ENCODE results near the gene SHOX. TPM values are rescaled to one million over a fixed set of nuclear protein-coding genes. Genes with fewer than 3 reads are reported as not detected.
A peak's percentile ranks its signal among the peaks of the same experiment; 100 is the strongest.

Gene SHOX
- total RNA-seq, 6 experiments from 2014 or later, result not detected

DNA sequence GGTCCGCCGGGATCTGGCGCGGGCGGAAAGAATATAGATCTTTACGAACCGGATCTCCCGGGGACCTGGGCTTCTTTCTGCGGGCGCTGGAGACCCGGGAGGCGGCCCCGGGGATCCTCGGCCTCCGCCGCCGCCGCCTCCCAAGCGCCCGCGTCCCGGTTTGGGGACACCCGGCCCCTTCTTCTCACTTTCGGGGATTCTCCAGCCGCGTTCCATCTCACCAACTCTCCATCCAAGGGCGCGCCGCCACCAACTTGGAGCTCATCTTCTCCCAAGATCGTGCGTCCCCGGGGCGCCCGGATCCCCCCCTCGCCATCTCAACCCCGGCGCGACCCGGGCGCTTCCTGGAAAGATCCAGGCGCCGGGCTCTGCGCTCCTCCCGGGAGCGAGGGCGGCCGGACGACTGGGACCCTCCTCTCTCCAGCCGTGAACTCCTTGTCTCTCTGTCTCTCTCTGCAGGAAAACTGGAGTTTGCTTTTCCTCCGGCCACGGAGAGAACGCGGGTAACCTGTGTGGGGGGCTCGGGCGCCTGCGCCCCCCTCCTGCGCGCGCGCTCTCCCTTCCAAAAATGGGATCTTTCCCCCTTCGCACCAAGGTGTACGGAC lies 482 bp upstream of the SHOX start:
- 2% methylated on average over 30 of the region's 62 CpGs for WGBS (ENCODE audit: insufficient coverage, low coverage, low lambda C conversion rate, missing lambda C conversion rate)
- H3K27me3 ChIP-seq, result peaks cover 0 to 16% of the 10 kb centered on the region in 2 donors
- no peak for ATAC-seq

DNA sequence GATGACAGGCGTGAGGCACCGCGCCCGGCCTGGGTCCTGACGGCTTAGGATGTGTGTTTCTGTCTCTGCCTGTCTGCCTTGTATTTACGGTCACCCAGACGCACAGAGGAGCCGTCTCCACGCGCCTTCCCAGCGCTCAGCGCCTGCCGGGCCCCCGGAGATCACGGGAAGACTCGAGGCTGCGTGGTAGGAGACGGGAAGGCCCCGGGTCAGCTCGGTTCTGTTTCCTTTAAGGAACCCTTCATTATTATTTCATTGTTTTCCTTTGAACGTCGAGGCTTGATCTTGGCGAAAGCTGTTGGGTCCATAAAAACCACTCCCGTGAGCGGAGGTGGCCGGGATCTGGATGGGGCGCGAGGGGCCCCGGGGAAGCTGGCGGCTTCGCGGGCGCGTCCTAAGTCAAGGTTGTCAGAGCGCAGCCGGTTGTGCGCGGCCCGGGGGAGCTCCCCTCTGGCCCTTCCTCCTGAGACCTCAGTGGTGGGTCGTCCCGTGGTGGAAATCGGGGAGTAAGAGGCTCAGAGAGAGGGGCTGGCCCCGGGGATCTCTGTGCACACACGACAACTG lies 1.3 kb downstream of the SHOX start:
- intact Hi-C loops (cut with DNase I), result no loop called here
- H3K9me3 ChIP-seq, result no peaks in the 10 kb centered on the region
- H3K27ac ChIP-seq, result no peak overlapping the region
- no peak overlapping the region for H3K4me3 ChIP-seq
- ATAC-seq (no peak), DNase-seq (peak in 1 of 3 donors; percentile 15)
- 0% methylated on average over 18 of the region's 44 CpGs for WGBS (ENCODE audit: insufficient coverage, low coverage, low lambda C conversion rate, missing lambda C conversion rate)
- H3K4me1 ChIP-seq, result no peaks in the 10 kb centered on the region
- TF ChIP-seq POLR2A (IDR thresholded peaks at IDR 0.05), result no peak
- no peaks in the 10 kb centered on the region for H3K36me3 ChIP-seq
- H3K27me3 ChIP-seq, result peaks cover 4 to 24% of the 10 kb centered on the region in 2 donors

More for the DNA sequence above, 482 bp upstream of the SHOX start:
- peak in 1 of 3 donors; percentile 21 for DNase-seq
- Histone ChIP-seq H3K9me3 (no peaks in the 10 kb centered on the region), H3K36me3 (no peaks in the 10 kb centered on the region), H3K4me3 (no peak overlapping the region), H3K27ac (no peak overlapping the region), H3K4me1 (no peaks in the 10 kb centered on the region)
- TF ChIP-seq, protein P1, sequence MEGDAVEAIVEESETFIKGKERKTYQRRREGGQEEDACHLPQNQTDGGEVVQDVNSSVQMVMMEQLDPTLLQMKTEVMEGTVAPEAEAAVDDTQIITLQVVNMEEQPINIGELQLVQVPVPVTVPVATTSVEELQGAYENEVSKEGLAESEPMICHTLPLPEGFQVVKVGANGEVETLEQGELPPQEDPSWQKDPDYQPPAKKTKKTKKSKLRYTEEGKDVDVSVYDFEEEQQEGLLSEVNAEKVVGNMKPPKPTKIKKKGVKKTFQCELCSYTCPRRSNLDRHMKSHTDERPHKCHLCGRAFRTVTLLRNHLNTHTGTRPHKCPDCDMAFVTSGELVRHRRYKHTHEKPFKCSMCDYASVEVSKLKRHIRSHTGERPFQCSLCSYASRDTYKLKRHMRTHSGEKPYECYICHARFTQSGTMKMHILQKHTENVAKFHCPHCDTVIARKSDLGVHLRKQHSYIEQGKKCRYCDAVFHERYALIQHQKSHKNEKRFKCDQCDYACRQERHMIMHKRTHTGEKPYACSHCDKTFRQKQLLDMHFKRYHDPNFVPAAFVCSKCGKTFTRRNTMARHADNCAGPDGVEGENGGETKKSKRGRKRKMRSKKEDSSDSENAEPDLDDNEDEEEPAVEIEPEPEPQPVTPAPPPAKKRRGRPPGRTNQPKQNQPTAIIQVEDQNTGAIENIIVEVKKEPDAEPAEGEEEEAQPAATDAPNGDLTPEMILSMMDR (IDR thresholded peaks at IDR 0.05), result no peak
- no peak for TF ChIP-seq POLR2A (IDR thresholded peaks at IDR 0.05)
- intact Hi-C loops (cut with DNase I), result no loop called here

DNA sequence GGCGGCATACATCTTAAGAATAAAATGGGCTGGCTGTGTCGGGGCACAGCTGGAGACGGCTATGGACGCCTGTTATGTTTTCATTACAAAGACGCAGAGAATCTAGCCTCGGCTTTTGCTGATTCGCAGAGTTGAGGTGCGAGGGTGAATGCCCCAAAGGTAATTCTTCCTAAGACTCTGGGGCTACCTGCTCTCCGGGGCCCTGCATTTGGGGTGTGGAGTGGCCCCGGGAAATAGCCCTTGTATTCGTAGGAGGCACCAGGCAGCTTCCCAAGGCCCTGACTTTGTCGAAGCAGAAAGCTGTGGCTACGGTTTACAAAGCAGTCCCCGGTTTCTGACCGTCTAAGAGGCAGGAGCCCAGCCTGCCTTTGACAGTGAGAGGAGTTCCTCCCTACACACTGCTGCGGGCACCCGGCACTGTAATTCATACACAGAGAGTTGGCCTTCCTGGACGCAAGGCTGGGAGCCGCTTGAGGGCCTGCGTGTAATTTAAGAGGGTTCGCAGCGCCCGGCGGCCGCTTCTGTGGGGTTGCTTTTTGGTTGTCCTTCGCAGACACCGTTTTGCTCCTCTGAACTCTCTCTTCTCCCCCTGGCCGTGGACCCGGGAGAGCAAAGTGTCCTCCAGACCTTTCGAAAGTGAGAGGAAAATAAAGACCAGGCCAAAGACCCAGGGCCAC lies 1.9 kb downstream of the SHOX start:
- no peak overlapping the region for H3K4me3 ChIP-seq
- TF ChIP-seq POLR2A (IDR thresholded peaks at IDR 0.05), result no peak
- TF ChIP-seq, protein P1 (IDR thresholded peaks at IDR 0.05), result no peak
- H3K9me3 ChIP-seq, result no peaks in the 10 kb centered on the region
- ATAC-seq (no peak), DNase-seq (peak in 1 of 3 donors; percentile 23)
- H3K4me1 ChIP-seq, result no peaks in the 10 kb centered on the region
- no peaks in the 10 kb centered on the region for H3K36me3 ChIP-seq
- WGBS (ENCODE audit: insufficient coverage, low coverage, low lambda C conversion rate, missing lambda C conversion rate), result 0% methylated on average over 15 of the region's 30 CpGs
- intact Hi-C loops (cut with DNase I), result no loop called here
- H3K27ac ChIP-seq, result no peak overlapping the region
- H3K27me3 ChIP-seq, result peaks cover 4 to 24% of the 10 kb centered on the region in 2 donors

DNA sequence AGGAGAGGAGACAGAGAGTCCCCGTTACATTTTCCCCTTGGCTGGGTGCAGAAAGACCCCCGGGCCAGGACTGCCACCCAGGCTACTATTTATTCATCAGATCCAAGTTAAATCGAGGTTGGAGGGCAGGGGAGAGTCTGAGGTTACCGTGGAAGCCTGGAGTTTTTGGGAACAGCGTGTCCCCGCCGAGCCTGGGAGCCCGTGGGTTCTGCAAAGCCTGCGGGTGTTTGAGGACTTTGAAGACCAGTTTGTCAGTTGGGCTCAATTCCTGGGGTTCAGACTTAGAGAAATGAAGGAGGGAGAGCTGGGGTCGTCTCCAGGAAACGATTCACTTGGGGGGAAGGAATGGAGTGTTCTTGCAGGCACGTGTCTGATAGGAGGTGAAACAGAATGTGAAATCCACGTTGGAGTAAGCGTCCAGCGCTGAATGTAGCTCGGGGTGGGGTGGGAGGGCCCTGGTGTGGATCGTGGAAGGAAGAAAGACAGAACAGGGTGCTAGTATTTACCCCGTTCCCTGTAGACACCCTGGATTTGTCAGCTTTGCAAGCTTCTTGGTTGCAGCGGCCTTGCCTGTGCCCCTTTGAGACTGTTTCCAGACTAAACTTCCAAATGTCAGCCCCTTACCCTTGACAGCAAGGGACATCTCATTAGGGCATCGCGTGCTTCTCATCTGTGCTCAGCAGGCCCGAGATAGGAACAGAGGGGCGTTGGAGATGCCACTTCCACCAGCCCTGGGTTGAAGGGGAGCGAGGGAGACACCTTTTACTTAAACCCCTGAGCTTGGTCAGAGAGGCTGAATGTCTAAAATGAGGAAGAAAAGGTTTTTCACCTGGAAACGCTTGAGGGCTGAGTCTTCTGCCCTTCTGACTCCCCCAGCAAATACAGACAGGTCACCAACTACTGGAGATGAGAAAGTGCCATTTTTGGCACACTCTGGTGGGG lies 2.7 kb downstream of the SHOX start:
- DNase-seq (peak in 1 of 3 donors; percentile 23), ATAC-seq (no peak)
- 0% methylated on average over 23 of the region's 25 CpGs for WGBS (ENCODE audit: insufficient coverage, low coverage, low lambda C conversion rate, missing lambda C conversion rate)
- H3K27ac ChIP-seq, result no peak overlapping the region
- intact Hi-C loops (cut with DNase I), result no loop called here
- H3K36me3 ChIP-seq, result no peaks in the 10 kb centered on the region
- no peaks in the 10 kb centered on the region for H3K4me1 ChIP-seq
- H3K4me3 ChIP-seq, result no peak overlapping the region
- H3K9me3 ChIP-seq, result no peaks in the 10 kb centered on the region
- H3K27me3 ChIP-seq, result peaks cover 4 to 24% of the 10 kb centered on the region in 2 donors
- TF ChIP-seq, protein P1 (IDR thresholded peaks at IDR 0.05), result no peak
- TF ChIP-seq POLR2A (IDR thresholded peaks at IDR 0.05), result no peak

Data from right lobe of liver (tissue), 6 donors.